ENCODE data around the gene HNRNPUL1. TPM values are rescaled to one million over a fixed set of nuclear protein-coding genes. Genes with fewer than 3 reads are reported as not detected.
A peak's percentile ranks its signal among the peaks of the same experiment; 100 is the strongest.

Gene HNRNPUL1
- total RNA-seq, 1 experiment from 2014 or later = 201 TPM

GRCh38 chr19:41327576-41328156 lies 63.5 kb downstream of the HNRNPUL1 start:
- ATAC-seq (peak; percentile 68), DNase-seq (ENCODE audit: low read depth, low spot score) (no peak)
- no peaks in the 10 kb centered on the region for H3K79me2 ChIP-seq (ENCODE audit: insufficient read depth, low read length)
- peaks cover 8 to 29% of the 10 kb centered on the region in 2 experiments; a peak in 3 of 4 replicates for H3K4me1 ChIP-seq (ENCODE audit: control insufficient read depth in 1 of 2, insufficient read depth in 2 of 2, low read length in 2 of 2)
- POLR2A ChIA-PET = no interaction called here
- no TSS peak for BruUV-seq (replicated peaks)
- intact Hi-C loops (cut with micrococcal nuclease) = no loop called here
- H3K27ac ChIP-seq (ENCODE audit: low read depth, low read length) = peak overlapping the region; percentile 42; the same call in 1 of the 2 replicates
- no peaks in the 10 kb centered on the region for H3K9me3 ChIP-seq (ENCODE audit: control insufficient read depth in 1 of 2, insufficient read depth in 1 of 2, low read depth in 1 of 2, low read length in 2 of 2)
- no peaks in the 10 kb centered on the region for H4K20me1 ChIP-seq (ENCODE audit: insufficient read depth)
- H3K27me3 ChIP-seq (ENCODE audit: insufficient read depth, low read length) = no peaks in the 10 kb centered on the region
- H3K36me3 ChIP-seq (ENCODE audit: control insufficient read depth in 1 of 2, insufficient read depth in 2 of 2, low read length in 2 of 2) = peaks cover 0 to 9% of the 10 kb centered on the region in 2 experiments; a peak in 1 of 4 replicates
- H3K9ac ChIP-seq (ENCODE audit: low read length) = peak overlapping the region; percentile 33
- H3K4me3 ChIP-seq (replicated peaks in 1 of 2; ENCODE audit: low read depth in 1 of 2, low read length in 2 of 2) = peak overlapping the region in 1 of 2 experiments; percentile 20; a peak in 1 of 4 replicates
- no peak overlapping the region for H2AFZ ChIP-seq (ENCODE audit: low read depth, low read length, poor library complexity, severe bottlenecking)
- no peaks in the 10 kb centered on the region for H3K9me2 ChIP-seq (ENCODE audit: insufficient read depth)
- peak overlapping the region; percentile 47 for H3K4me2 ChIP-seq (ENCODE audit: low read length)
- CTCF ChIA-PET = no interaction called here
- RAD21 ChIA-PET (ENCODE audit: low non-redundant PET in 1 of 2, low total read pairs in 2 of 2, uncharacterized antibody in 2 of 2, unreplicated experiment in 2 of 2) = no interaction called here
- TF ChIP-seq, protein P1, sequence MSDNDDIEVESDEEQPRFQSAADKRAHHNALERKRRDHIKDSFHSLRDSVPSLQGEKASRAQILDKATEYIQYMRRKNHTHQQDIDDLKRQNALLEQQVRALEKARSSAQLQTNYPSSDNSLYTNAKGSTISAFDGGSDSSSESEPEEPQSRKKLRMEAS (IDR thresholded peaks at IDR 0.05) = peak; percentile 39; the same call in 1 of the 2 replicates
- TF ChIP-seq ELF1 (IDR thresholded peaks at IDR 0.05; ENCODE audit: borderline replicate concordance, low read depth) = no peak
- TF ChIP-seq EZH2 (IDR thresholded peaks at IDR 0.05) = no peak

- no peak for ATAC-seq
- Histone ChIP-seq H3K27ac (ENCODE audit: low read depth, low read length) (peak overlapping the region; percentile 42), H2AFZ (ENCODE audit: low read depth, low read length, poor library complexity, severe bottlenecking) (no peak overlapping the region), H4K20me1 (ENCODE audit: insufficient read depth) (no peaks in the 10 kb centered on the region), H3K9me3 (ENCODE audit: control insufficient read depth in 1 of 2, insufficient read depth in 1 of 2, low read depth in 1 of 2, low read length in 2 of 2) (no peaks in the 10 kb centered on the region), H3K4me2 (ENCODE audit: low read length) (no peak overlapping the region; the same call in 1 of the 2 replicates), H3K9me2 (ENCODE audit: insufficient read depth) (no peaks in the 10 kb centered on the region), H3K79me2 (ENCODE audit: insufficient read depth, low read length) (no peaks in the 10 kb centered on the region), H3K27me3 (ENCODE audit: insufficient read depth, low read length) (no peaks in the 10 kb centered on the region), H3K4me3 (replicated peaks in 1 of 2; ENCODE audit: low read depth in 1 of 2, low read length in 2 of 2) (no peak overlapping the region), H3K4me1 (ENCODE audit: control insufficient read depth in 1 of 2, insufficient read depth in 2 of 2, low read length in 2 of 2) (peaks cover 8 to 27% of the 10 kb centered on the region in 2 experiments; a peak in 3 of 4 replicates), H3K36me3 (ENCODE audit: control insufficient read depth in 1 of 2, insufficient read depth in 2 of 2, low read length in 2 of 2) (peaks cover 0 to 6% of the 10 kb centered on the region in 2 experiments; a peak in 1 of 4 replicates), H3K9ac (ENCODE audit: low read length) (no peak overlapping the region)
- POLR2A ChIA-PET = no interaction called here
- DNase-seq (ENCODE audit: low read depth, low spot score) = no peak
- RAD21 ChIA-PET (ENCODE audit: low non-redundant PET in 1 of 2, low total read pairs in 2 of 2, uncharacterized antibody in 2 of 2, unreplicated experiment in 2 of 2) = interaction anchor here in 1 of 2 experiments (0.8 kb wide), 1 partner anchor 10 kb away, joined by 3 read pairs; no protein-coding TSS in a partner anchor
- intact Hi-C loops (cut with micrococcal nuclease) = no loop called here
- BruUV-seq (replicated peaks) = no TSS peak
- CTCF ChIA-PET = no interaction called here
- TF ChIP-seq ZBTB33 (IDR thresholded peaks at IDR 0.05; ENCODE audit: extremely low read depth, insufficient replicate concordance, low read length) (no peak), EGR1 (IDR thresholded peaks at IDR 0.05; ENCODE audit: low read depth) (no peak), SIN3A (IDR thresholded peaks at IDR 0.05; ENCODE audit: low read depth) (no peak), EZH2phosphoT487 (IDR thresholded peaks at IDR 0.05; ENCODE audit: borderline replicate concordance) (no peak), JUND (IDR thresholded peaks at IDR 0.05) (no peak), ZFX (IDR thresholded peaks at IDR 0.05) (no peak), EZH2 (IDR thresholded peaks at IDR 0.05) (no peak), FOSL1 (IDR thresholded peaks at IDR 0.05; ENCODE audit: low read depth) (no peak), SRF (IDR thresholded peaks at IDR 0.05; ENCODE audit: low read depth) (no peak)
- TF ChIP-seq, protein P2, sequence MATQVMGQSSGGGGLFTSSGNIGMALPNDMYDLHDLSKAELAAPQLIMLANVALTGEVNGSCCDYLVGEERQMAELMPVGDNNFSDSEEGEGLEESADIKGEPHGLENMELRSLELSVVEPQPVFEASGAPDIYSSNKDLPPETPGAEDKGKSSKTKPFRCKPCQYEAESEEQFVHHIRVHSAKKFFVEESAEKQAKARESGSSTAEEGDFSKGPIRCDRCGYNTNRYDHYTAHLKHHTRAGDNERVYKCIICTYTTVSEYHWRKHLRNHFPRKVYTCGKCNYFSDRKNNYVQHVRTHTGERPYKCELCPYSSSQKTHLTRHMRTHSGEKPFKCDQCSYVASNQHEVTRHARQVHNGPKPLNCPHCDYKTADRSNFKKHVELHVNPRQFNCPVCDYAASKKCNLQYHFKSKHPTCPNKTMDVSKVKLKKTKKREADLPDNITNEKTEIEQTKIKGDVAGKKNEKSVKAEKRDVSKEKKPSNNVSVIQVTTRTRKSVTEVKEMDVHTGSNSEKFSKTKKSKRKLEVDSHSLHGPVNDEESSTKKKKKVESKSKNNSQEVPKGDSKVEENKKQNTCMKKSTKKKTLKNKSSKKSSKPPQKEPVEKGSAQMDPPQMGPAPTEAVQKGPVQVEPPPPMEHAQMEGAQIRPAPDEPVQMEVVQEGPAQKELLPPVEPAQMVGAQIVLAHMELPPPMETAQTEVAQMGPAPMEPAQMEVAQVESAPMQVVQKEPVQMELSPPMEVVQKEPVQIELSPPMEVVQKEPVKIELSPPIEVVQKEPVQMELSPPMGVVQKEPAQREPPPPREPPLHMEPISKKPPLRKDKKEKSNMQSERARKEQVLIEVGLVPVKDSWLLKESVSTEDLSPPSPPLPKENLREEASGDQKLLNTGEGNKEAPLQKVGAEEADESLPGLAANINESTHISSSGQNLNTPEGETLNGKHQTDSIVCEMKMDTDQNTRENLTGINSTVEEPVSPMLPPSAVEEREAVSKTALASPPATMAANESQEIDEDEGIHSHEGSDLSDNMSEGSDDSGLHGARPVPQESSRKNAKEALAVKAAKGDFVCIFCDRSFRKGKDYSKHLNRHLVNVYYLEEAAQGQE (IDR thresholded peaks at IDR 0.05; ENCODE audit: low read depth) = no peak
- TF ChIP-seq, protein P1 (IDR thresholded peaks at IDR 0.05) = no peak
- TF ChIP-seq, protein P3, sequence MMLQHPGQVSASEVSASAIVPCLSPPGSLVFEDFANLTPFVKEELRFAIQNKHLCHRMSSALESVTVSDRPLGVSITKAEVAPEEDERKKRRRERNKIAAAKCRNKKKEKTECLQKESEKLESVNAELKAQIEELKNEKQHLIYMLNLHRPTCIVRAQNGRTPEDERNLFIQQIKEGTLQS (IDR thresholded peaks at IDR 0.05) = no peak
Measured at GRCh38 chr19:41328157-41328841, 64.1 kb downstream of the HNRNPUL1 start.

All from HCT116 (cell line).